Panc1 (cell line): ENCODE measurements around the gene NFRKB. TPM values are rescaled to one million over a fixed set of nuclear protein-coding genes. Genes with fewer than 3 reads are reported as not detected.

Experiments used
- ATAC-seq: fragments of 200-7000 bp; cut with Tn5 transposase; 2 replicates; pipeline ENCODE4 v1.9.1; 2020; ENCODE audit warnings: mild to moderate bottlenecking, moderate library complexity
- BruUV-seq: library from RNA; stranded (reverse); fragments of 400-500 nt; replicated peaks from 2 replicates; lab custom pipeline; 2021; lab: Mats Ljungman, UMichigan
- CTCF ChIA-PET: fragments of 300-600 bp; sonication (Branson Sonifier 250); formaldehyde crosslinking; loops from one replicate; lab custom pipeline; 2022; ENCODE audit warnings: antibody characterized with exemption; lab: Charles Lee
- POLR2A ChIA-PET: fragments of 300-600 bp; sonication (Branson Sonifier 250); formaldehyde crosslinking; loops from one replicate; lab custom pipeline; 2022; ENCODE audit warnings: antibody characterized with exemption; lab: Charles Lee
- DNase-seq: peaks from one replicate; pipeline ENCODE4 v3.0.0-alpha.2; 2010; ENCODE audit warnings: low read depth, low spot score
- H3K27ac ChIP-seq: 2 replicates; pipeline ENCODE4 v1.5.1; 2011; ENCODE audit warnings: mild to moderate bottlenecking, low read length, inconsistent platforms
- H3K27me3 ChIP-seq: fragments of 200-500 bp; sonication (Bioruptor generic); 2 replicates; pipeline ENCODE4 v1.6.0; 2014; ENCODE audit warnings: low read length, inconsistent platforms; ENCODE audit not compliant: control insufficient read depth, insufficient read depth
- H3K36me3 ChIP-seq: fragments of 200-500 bp; sonication (Bioruptor generic); 2 replicates; pipeline ENCODE4 v1.5.1; 2014; ENCODE audit warnings: inconsistent platforms, mild to moderate bottlenecking, low read length, moderate library complexity; ENCODE audit not compliant: control insufficient read depth, insufficient read depth
- H3K4me1 ChIP-seq: 2 replicates; pipeline ENCODE4 v1.5.1; 2011; ENCODE audit warnings: inconsistent platforms, mild to moderate bottlenecking, low read length, moderate library complexity; ENCODE audit not compliant: control insufficient read depth, insufficient read depth
- H3K4me3 ChIP-seq, 2 experiments: 2 replicates each; pipeline ENCODE4 v1.5.1; 2011 to 2012; ENCODE audit warnings: low read depth in 2 of 2, low read length in 2 of 2, mild to moderate bottlenecking in 2 of 2, inconsistent platforms in 1 of 2, moderate library complexity in 1 of 2
- H3K9me3 ChIP-seq: fragments of 200-500 bp; sonication (Bioruptor generic); 2 replicates; pipeline ENCODE4 v1.5.1; 2014; ENCODE audit warnings: low read depth, mild to moderate bottlenecking, inconsistent platforms, low read length, moderate library complexity; ENCODE audit not compliant: control insufficient read depth, insufficient read depth
- CTCF ChIP-seq: fragments of 450-650 bp; IDR thresholded peaks from 2 replicates; pipeline ENCODE4 v1.5.1; 2017; ENCODE audit warnings: mild to moderate bottlenecking
- POLR2AphosphoS5 ChIP-seq: IDR thresholded peaks from 2 replicates; pipeline ENCODE4 v1.6.1; 2012; ENCODE audit warnings: mild to moderate bottlenecking, low read depth, low read length, moderate library complexity
- REST ChIP-seq, 2 experiments: IDR thresholded peaks; 2 replicates each; pipeline ENCODE4 v1.6.1; 2011 to 2012; ENCODE audit warnings: low read depth in 2 of 2, control low read depth in 1 of 2, low read length in 1 of 2, mild to moderate bottlenecking in 1 of 2, moderate library complexity in 1 of 2; ENCODE audit not compliant: insufficient read depth in 1 of 2
- SIN3A ChIP-seq: IDR thresholded peaks from 2 replicates; pipeline ENCODE4 v1.6.1; 2012; ENCODE audit warnings: low read depth, mild to moderate bottlenecking, low read length, moderate library complexity, borderline replicate concordance; ENCODE audit not compliant: insufficient read depth
- TCF7L2 ChIP-seq: IDR thresholded peaks from 2 replicates; pipeline ENCODE4 v1.6.1; 2011; ENCODE audit warnings: mild to moderate bottlenecking, low read depth, low read length, inconsistent platforms
- in situ Hi-C: cut with HindIII; loops from 2 replicates; pipeline ENCODE4 v1.10.0; 2016; ENCODE audit warnings: low sequenced_read_pairs, low pct_unique_long_range_greater_than_20kb
- intact Hi-C: fragments of 100-400 bp; cut with micrococcal nuclease; formaldehyde crosslinking; loops from one replicate; pipeline ENCODE4 v1.10.0; 2022; ENCODE audit not compliant: unreplicated experiment
- total RNA-seq: library from RNA; stranded (reverse); gene quantifications from one replicate; pipeline ENCODE4 v1.2.1, GENCODE V29; 2021; ENCODE audit not compliant: unreplicated experiment

NFRKB gene
- total RNA-seq, 1 experiment from 2014 or later, result 58.8 TPM

GRCh38 chr11:129910360-129910759 is 15.0 kb upstream of the NFRKB start:
- ATAC-seq (no peak), DNase-seq (no peak)
- no peaks in the 10 kb centered on the region for H3K27me3 ChIP-seq
- BruUV-seq, result no TSS peak
- no peak for TF ChIP-seq CTCF
- TF ChIP-seq REST (IDR thresholded peaks at IDR 0.05; ENCODE audit: insufficient read depth in 1 of 2, low read depth in 2 of 2, low read length in 1 of 2), result no peak
- TF ChIP-seq TCF7L2, result no peak
- no peak for TF ChIP-seq POLR2AphosphoS5
- TF ChIP-seq SIN3A, result no peak
- POLR2A ChIA-PET, result no interaction called here
- in situ Hi-C loops (no loop called here), intact Hi-C loops (no loop called here)
- H3K4me1 ChIP-seq, result no peaks in the 10 kb centered on the region
- H3K4me3 ChIP-seq, result no peak overlapping the region
- CTCF ChIA-PET, result no interaction called here
- H3K27ac ChIP-seq, result no peak overlapping the region
- H3K9me3 ChIP-seq, result no peaks in the 10 kb centered on the region
- H3K36me3 ChIP-seq, result peaks cover 2% of the 10 kb centered on the region; the same call in 1 of the 2 replicates

GRCh38 chr11:129905402-129905801 is 10.0 kb upstream of the NFRKB start:
- intact Hi-C loops, result no loop called here
- H3K27me3 ChIP-seq, result no peaks in the 10 kb centered on the region
- in situ Hi-C loops, result no loop called here
- no peak for ATAC-seq
- H3K4me3 ChIP-seq, result no peak overlapping the region
- ChIA-PET POLR2A (no interaction called here), CTCF (no interaction called here)
- no peak overlapping the region for H3K27ac ChIP-seq
- TF ChIP-seq POLR2AphosphoS5, result no peak
- no peak for TF ChIP-seq TCF7L2
- TF ChIP-seq REST (IDR thresholded peaks at IDR 0.05; ENCODE audit: insufficient read depth in 1 of 2, low read depth in 2 of 2, low read length in 1 of 2), result no peak
- no peak for TF ChIP-seq CTCF
- TF ChIP-seq SIN3A, result no peak
- BruUV-seq, result no TSS peak
- DNase-seq, result no peak
- no peaks in the 10 kb centered on the region for H3K4me1 ChIP-seq
- no peaks in the 10 kb centered on the region for H3K9me3 ChIP-seq
- peaks cover 4% of the 10 kb centered on the region; the same call in 1 of the 2 replicates for H3K36me3 ChIP-seq
